Right lobe of liver (tissue), 6 donors: ENCODE measurements around the gene SPATA13. TPM values are rescaled to one million over a fixed set of nuclear protein-coding genes. Genes with fewer than 3 reads are reported as not detected.

Experiments
- ATAC-seq, 4 donors: fragments of 200-7000 bp; cut with Tn5 transposase; one replicate each; pipeline ENCODE4 v1.9.1; 2020; ENCODE audit warnings: mild to moderate bottlenecking in 4 of 4, moderate library complexity in 4 of 4
- DNase-seq, 3 donors: peaks; one replicate each; pipeline ENCODE4 v3.0.0-alpha.2; 2020
- H3K27ac ChIP-seq, 3 donors: fragments of 200-600 bp; one replicate each; pipeline ENCODE4 v1.8.0; 2022
- H3K27me3 ChIP-seq, 2 donors: fragments of 200-600 bp; one replicate each; pipeline ENCODE4 v1.8.0; 2022
- H3K36me3 ChIP-seq, 4 donors: fragments of 200-600 bp; sonication (generic) in 1 of 4; one replicate each; pipeline versions ENCODE4 v1.5.1 to v1.8.0; 2017 to 2022; ENCODE audit warnings: control low read depth in 1 of 4
- H3K4me1 ChIP-seq, 4 donors: fragments of 200-600 bp; sonication (generic) in 1 of 4; one replicate each; pipeline versions ENCODE4 v1.5.1 to v1.8.0; 2017 to 2022; ENCODE audit warnings: control low read depth in 1 of 4
- H3K4me3 ChIP-seq, 3 donors: fragments of 200-600 bp; one replicate each; pipeline ENCODE4 v1.8.0; 2022
- H3K9me3 ChIP-seq, 4 donors: fragments of 200-600 bp; sonication (generic) in 1 of 4; one replicate each; pipeline versions ENCODE4 v1.5.1 to v1.8.0; 2017 to 2022; ENCODE audit warnings: control low read depth in 1 of 4
- POLR2A ChIP-seq: fragments of 450-650 bp; IDR thresholded peaks from one replicate; pipeline ENCODE4 v1.6.1; 2017; ENCODE audit warnings: antibody characterized with exemption, mild to moderate bottlenecking
- WGBS: methylation state at CpG from one replicate; pipeline ENCODE4 v1.1.6; 2018; ENCODE audit warnings: low coverage, low lambda C conversion rate; ENCODE audit not compliant: insufficient coverage; ENCODE audit errors: missing lambda C conversion rate; 5-methylcytosine and 5-hydroxymethylcytosine counted together
- intact Hi-C, 2 donors: fragments of 100-400 bp; cut with DNase I; formaldehyde crosslinking; loops; one replicate each; pipeline versions ENCODE4 v1.11.2 to v1.14.1; 2022
- total RNA-seq, 6 experiments: library from RNA; depleted of rRNA in 2 of 6; stranded (reverse); fragments of >200 nt in 2 of 6; fragmentation: NEBNext Ultra II Directional in 3 of 6; extraction: Animal tissue kit (Norgen Biotek cat#: 25700) in 3 of 6; gene quantifications; one replicate each; pipeline versions ENCODE4 v1.1.0 to v1.2.4, GENCODE V29; 2016 to 2023
- TF ChIP-seq, protein P1 (sequence below), 4 donors: fragments of 200-600 bp in 3 of 4; fragments of 450-650 bp in 1 of 4; IDR thresholded peaks; one replicate each; pipeline versions ENCODE4 v1.5.1 to v1.8.0; 2016 to 2022; ENCODE audit warnings: antibody characterized with exemption in 4 of 4, mild to moderate bottlenecking in 2 of 4
- donor health status: DM: no; HTN: yes; CAD: no.
- donor health status: DM: no; HTN: no; CAD: no.
- donor health status: DM: no; HTN: no; CAD: no.
- donor health status: DM: no; HTN: yes; CAD: no.
- donor health status: DM: no; HTN: yes; CAD: no.

The SPATA13 gene
- total RNA-seq, 6 experiments from 2014 or later = 21.5 to 39.9 (median 30.5) TPM

DNA sequence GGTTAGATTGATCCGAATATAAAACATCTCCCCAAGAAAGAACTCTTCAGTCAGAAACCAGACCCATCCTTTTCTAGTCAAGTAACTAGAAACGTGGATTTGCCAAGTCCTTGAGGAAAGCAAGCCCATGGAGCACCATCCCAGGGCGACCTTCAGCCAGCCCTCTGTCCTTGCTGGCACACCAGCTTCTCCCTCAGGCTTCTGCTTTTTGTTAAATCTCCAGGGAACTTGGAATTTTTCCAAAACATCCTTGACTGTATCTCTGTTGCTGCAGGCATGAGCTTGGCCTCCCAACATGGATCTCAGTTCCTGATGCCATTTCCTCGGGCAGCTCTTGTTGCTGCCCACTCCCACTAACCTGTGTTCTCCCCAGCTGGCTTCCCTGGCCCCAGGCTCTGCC is 121.7 kb downstream of the SPATA13 start:
- peaks cover 0 to 51% (median 19%) of the 10 kb centered on the region in 4 donors for H3K36me3 ChIP-seq
- H3K27me3 ChIP-seq = no peaks in the 10 kb centered on the region
- DNase-seq (no peak), ATAC-seq (no peak)
- no peaks in the 10 kb centered on the region for H3K9me3 ChIP-seq
- no peak overlapping the region for H3K4me3 ChIP-seq
- no peak overlapping the region for H3K27ac ChIP-seq
- TF ChIP-seq, protein P1, sequence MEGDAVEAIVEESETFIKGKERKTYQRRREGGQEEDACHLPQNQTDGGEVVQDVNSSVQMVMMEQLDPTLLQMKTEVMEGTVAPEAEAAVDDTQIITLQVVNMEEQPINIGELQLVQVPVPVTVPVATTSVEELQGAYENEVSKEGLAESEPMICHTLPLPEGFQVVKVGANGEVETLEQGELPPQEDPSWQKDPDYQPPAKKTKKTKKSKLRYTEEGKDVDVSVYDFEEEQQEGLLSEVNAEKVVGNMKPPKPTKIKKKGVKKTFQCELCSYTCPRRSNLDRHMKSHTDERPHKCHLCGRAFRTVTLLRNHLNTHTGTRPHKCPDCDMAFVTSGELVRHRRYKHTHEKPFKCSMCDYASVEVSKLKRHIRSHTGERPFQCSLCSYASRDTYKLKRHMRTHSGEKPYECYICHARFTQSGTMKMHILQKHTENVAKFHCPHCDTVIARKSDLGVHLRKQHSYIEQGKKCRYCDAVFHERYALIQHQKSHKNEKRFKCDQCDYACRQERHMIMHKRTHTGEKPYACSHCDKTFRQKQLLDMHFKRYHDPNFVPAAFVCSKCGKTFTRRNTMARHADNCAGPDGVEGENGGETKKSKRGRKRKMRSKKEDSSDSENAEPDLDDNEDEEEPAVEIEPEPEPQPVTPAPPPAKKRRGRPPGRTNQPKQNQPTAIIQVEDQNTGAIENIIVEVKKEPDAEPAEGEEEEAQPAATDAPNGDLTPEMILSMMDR (IDR thresholded peaks at IDR 0.05) = no peak
- TF ChIP-seq POLR2A = no peak
- H3K4me1 ChIP-seq = no peaks in the 10 kb centered on the region
- WGBS = 75% methylated on average over 4 of the region's 4 CpGs
- intact Hi-C loops = no loop called here

DNA sequence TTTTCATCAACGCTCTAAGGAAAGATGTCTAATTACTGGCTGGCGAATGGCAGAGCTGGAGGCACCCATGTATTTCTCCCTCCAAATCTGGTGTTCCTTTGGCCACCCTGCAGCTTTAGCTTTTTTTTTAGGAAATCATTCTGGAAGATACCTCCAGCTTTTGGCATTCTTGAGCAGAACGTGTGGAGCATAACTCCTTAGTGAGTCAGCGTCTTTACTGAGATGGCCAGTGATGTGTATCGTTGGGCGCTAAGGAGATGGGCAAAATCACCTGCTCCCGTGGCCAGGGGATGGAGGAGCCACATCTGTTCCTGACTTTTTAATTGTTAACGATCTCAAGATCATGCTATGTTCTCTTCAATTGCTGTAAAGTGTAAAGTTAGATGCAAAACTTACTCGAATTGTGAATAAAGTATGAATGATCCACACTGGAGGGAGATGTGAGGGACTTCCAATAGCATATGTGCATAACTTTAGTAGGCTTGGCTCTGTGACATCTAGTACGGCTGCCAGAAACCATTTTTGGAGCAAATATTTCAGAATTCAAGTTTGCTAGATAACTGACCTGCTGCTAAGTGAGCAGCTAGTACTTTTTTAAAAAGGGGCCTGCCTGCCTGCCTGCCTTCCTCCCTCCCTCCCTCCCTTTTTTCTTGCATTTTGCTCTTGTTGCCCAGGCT is 124.5 kb downstream of the SPATA13 start:
- WGBS = 88% methylated on average over 9 of the region's 10 CpGs
- peaks cover 0 to 79% (median 27%) of the 10 kb centered on the region in 4 donors for H3K36me3 ChIP-seq
- no peak for ATAC-seq

DNA sequence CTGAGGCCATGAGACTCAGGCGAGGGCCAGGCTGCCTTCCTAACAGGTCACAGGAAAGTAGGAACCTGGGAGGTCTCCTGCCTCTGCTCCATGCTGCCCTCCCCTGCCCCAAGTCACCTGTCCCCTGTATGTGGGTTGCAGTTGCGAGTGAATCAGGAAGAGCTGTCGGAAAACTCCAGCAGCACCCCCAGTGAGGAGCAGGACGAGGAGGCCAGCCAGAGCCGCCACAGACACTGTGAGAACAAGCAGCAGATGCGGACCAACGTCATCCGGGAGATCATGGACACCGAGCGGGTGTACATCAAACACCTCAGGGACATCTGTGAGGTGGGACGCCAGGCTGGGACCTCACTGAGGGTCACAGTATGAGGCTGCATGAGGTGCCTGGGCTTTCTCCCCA is 126.1 kb downstream of the SPATA13 start:
- Histone ChIP-seq H3K36me3 (peaks cover 0 to 94% (median 37%) of the 10 kb centered on the region in 4 donors), H3K4me3 (no peak overlapping the region)
- 83% methylated on average over 1 of the region's 11 CpGs for WGBS

More for the DNA sequence above, 124.5 kb downstream of the SPATA13 start:
- Histone ChIP-seq H3K9me3 (no peaks in the 10 kb centered on the region), H3K27me3 (no peaks in the 10 kb centered on the region), H3K4me1 (no peaks in the 10 kb centered on the region), H3K27ac (no peak overlapping the region), H3K4me3 (no peak overlapping the region)
- intact Hi-C loops = no loop called here
- no peak for TF ChIP-seq POLR2A
- TF ChIP-seq, protein P1 (IDR thresholded peaks at IDR 0.05) = no peak
- DNase-seq = no peak

DNA sequence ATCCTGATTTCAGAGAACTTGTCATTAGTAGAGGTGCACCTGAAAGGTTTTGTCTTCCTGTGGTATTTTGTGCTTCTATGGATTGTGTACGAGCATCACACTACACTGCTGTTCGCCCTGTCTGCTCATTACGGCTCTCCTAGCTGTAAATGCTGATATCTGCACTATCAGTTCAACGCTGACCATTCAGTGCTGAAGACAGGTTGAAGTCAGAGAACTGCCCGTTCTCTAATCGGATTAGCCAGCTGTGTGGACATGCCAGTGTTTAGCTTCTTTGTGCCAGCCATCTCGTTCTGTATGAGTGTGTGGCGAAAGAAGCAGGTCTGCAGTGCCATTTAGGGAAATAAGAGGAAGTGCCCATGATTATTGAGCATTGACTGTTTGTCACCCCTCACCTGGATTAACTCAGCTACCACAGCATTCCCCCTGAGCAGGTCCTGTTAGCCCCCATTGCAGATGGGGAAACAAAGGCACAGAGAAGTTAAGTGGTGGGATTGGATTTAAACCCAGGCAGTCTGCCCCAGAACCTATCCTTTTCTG is 127.3 kb downstream of the SPATA13 start:
- Histone ChIP-seq H3K27ac (no peak overlapping the region), H3K27me3 (no peaks in the 10 kb centered on the region), H3K4me3 (no peak overlapping the region), H3K4me1 (no peaks in the 10 kb centered on the region), H3K9me3 (no peaks in the 10 kb centered on the region), H3K36me3 (peaks cover 0 to 96% (median 44%) of the 10 kb centered on the region in 4 donors)
- DNase-seq (no peak), ATAC-seq (no peak)
- WGBS = 86% methylated on average over 8 of the region's 8 CpGs
- TF ChIP-seq, protein P1 (IDR thresholded peaks at IDR 0.05) = no peak
- no peak for TF ChIP-seq POLR2A
- intact Hi-C loops = no loop called here

More for the DNA sequence above, 126.1 kb downstream of the SPATA13 start:
- ATAC-seq (no peak), DNase-seq (no peak)
- Histone ChIP-seq H3K4me1 (no peaks in the 10 kb centered on the region), H3K9me3 (no peaks in the 10 kb centered on the region), H3K27me3 (no peaks in the 10 kb centered on the region), H3K27ac (no peak overlapping the region)
- TF ChIP-seq, protein P1 (IDR thresholded peaks at IDR 0.05) = no peak
- TF ChIP-seq POLR2A = no peak
- intact Hi-C loops = no loop called here
